Activated naive CD4-positive, alpha-beta T cell treated with anti-CD3 and anti-CD28 coated beads, Interleukin-2, amount 50 U/mL, for 16 hours (primary cell): ENCODE data around the gene DPT.

Experiments used
- DNase-seq: peaks from one replicate; pipeline ENCODE4 v3.0.0-alpha.2; 2020

DPT gene

GRCh38 chr1:168734946-168735345 lies 5.9 kb upstream of the DPT start:
- DNase-seq = no peak

GRCh38 chr1:168734271-168734670 lies 5.3 kb upstream of the DPT start:
- DNase-seq = no peak

- DNase-seq = no peak
Observed at GRCh38 chr1:168733241-168733640, 4.2 kb upstream of the DPT start.

- no peak for DNase-seq
Observed at GRCh38 chr1:168732736-168733135, 3.7 kb upstream of the DPT start.

- no peak for DNase-seq
Observed at GRCh38 chr1:168731244-168731953, 2.4 kb upstream of the DPT start.

- no peak for DNase-seq
Observed at GRCh38 chr1:168729405-168729802, 398 bp upstream of the DPT start.

GRCh38 chr1:168726719-168727118 lies 2.3 kb downstream of the DPT start:
- no peak for DNase-seq

GRCh38 chr1:168726281-168726680 lies 2.7 kb downstream of the DPT start:
- no peak for DNase-seq

- DNase-seq = no peak
Observed at GRCh38 chr1:168725831-168726230, 3.2 kb downstream of the DPT start.

- no peak for DNase-seq
Observed at GRCh38 chr1:168725060-168725459, 3.9 kb downstream of the DPT start.

GRCh38 chr1:168723000-168723399 lies 6.0 kb downstream of the DPT start:
- DNase-seq = no peak

GRCh38 chr1:168720839-168721238 lies 8.2 kb downstream of the DPT start:
- no peak for DNase-seq

GRCh38 chr1:168719306-168720111 lies 9.5 kb downstream of the DPT start:
- DNase-seq = no peak

- no peak for DNase-seq
Observed at GRCh38 chr1:168717906-168718891, 10.8 kb downstream of the DPT start.

- DNase-seq = no peak
Observed at GRCh38 chr1:168714012-168714411, 15.0 kb downstream of the DPT start.

- DNase-seq = no peak
Observed at GRCh38 chr1:168709405-168710363, 19.3 kb downstream of the DPT start.

GRCh38 chr1:168708698-168709404 lies 20.2 kb downstream of the DPT start:
- no peak for DNase-seq

- DNase-seq = no peak
Observed at GRCh38 chr1:168706391-168706992, 22.5 kb downstream of the DPT start.

- DNase-seq = no peak
Observed at GRCh38 chr1:168700575-168701268, 28.3 kb downstream of the DPT start.

GRCh38 chr1:168698453-168698852 lies 30.6 kb downstream of the DPT start:
- DNase-seq = no peak
